Stimulated activated CD8-positive, alpha-beta memory T cell treated with anti-CD3 and anti-CD28 coated beads, Interleukin-4, amount 100 ng/mL, for 4 hours (primary cell): ENCODE data around the gene NACAD.

Experiments used
- DNase-seq, 2 donors: peaks; one replicate each; pipeline ENCODE4 v3.0.0-alpha.2; 2020; ENCODE audit warnings: low read depth in 2 of 2, low spot score in 1 of 2

NACAD gene

DNA sequence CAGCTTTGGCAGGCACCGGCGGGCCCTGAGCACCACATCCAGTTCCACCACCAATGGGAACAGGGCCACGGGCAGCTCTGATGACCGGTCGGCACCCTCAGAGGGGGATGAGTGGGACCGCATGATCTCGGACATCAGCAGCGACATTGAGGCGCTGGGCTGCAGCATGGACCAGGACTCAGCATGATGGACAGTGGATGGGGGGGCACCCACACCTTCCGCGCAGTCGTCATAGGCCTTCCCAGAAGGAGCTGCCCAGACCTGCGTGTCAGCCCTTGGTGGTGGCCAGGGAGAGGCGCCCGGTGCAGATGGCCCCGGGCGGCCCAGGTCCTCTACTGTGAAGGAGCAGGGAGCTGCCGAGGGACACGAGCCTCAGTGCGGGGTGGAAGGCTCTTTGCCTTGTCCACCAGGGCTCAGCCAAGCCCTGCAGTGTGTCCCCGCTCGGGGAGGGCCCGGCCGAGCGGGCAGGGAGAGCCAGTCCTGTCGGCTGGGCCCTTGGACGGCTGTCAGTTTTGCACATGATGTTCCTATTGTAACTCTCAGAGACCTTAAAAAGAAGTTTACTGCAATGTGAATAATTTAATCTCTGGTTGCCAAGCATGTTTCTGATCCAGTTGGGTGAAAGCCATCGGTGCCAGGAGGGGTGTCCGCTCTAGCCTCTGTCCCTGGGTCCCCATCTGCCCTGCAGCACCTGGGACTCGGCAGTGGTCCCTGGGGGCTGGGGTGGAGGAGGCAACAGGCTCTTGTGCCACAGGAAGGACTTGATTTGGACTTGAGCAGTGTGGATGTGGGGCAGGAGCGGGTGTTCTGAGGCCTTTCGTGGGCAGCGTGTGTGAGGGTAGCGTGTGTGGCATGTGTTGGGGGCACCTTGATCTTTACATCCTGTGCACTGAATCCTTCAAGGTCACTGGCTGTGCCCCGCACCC, 12.6 kb downstream of the NACAD start:
- DNase-seq, result no peak

DNA sequence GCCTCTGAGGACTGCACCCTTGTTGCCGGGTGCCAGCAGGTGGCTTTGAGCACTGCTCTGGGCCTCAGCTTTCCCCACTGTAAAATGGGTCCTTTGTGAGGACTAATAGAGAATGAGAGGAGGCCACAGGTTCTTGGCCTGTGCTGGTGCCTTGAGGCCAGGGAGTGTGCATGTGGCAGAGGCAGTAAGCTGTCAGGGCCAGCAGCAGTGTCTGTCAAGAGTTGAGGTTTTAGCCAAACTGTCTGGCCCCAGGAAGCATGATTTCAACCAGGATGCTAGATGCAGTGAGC, 13.5 kb downstream of the NACAD start:
- no peak for DNase-seq

DNA sequence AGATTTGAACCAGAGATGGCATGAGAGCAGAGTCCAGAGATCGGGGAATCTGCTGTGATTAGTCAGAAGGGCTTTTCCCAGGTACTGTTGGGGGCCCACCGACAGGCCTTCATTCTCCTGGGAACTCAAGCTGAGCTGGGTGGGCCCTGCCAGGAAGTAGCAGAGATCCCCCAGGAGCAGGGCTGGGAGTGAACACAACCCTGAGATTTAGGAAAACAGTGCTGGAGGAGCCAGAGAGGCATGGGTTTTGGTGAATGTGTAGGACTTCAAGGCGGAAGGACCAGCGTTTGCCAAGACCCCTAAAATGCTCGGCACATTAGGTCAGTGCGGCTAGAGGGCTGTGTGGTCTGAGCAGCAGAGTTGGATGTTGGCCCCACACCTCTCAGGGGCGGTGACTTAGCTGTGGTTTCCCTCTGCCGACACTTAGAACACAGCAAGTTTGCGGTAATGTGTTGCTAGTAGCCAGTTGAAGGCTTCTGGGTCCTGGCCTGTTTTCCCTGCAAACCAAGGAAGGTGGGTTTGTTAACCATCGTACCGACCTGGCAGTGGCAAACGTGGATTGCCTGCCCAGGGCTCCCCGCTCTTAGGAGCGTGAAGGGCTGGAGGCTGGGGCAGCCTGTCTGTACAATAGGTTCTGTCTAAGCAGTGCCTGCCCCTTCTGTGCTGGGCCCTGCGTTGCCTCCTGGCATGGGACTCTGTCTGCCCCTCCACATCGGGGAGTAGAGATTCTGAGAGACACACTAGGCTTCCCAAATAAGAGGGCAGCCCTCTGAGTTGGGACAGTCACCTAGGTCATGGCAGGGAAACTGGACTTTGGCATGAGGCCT, 14.0 kb downstream of the NACAD start:
- no peak for DNase-seq

DNA sequence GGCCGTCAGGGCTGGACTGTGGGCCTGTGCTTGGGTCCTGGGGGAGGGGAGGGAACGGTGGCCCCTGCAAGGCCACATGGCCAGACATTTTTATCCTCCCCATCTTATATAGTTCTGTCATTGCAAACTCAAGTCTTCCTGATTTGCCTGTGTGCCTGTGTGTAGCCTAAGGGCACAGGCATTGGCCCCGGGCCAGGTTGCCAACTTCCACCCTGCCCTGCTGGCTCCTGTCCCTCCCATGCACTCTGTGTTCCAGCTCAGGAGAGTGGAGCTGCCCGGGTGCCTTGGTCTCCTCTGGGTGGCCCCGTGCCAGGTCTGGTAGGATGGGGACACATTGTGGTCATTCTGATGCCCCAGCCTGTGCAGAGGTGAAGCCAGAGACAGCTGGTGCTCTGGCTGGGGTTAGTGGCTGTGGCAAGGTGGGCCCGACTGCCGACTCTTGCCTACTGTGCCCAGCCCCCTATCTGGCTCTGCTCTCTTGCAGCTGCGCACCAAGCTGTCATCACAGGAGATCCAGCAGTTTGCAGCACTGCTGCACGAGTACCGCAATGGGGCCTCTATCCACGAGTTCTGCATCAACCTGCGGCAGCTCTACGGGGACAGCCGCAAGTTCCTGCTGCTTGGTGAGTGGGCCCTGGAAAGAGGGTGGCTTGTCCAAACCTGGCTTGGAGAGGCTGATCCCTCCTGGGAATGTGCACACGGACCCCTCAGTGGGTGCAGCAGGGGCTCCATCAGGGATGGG, 14.8 kb downstream of the NACAD start:
- no peak for DNase-seq

DNA sequence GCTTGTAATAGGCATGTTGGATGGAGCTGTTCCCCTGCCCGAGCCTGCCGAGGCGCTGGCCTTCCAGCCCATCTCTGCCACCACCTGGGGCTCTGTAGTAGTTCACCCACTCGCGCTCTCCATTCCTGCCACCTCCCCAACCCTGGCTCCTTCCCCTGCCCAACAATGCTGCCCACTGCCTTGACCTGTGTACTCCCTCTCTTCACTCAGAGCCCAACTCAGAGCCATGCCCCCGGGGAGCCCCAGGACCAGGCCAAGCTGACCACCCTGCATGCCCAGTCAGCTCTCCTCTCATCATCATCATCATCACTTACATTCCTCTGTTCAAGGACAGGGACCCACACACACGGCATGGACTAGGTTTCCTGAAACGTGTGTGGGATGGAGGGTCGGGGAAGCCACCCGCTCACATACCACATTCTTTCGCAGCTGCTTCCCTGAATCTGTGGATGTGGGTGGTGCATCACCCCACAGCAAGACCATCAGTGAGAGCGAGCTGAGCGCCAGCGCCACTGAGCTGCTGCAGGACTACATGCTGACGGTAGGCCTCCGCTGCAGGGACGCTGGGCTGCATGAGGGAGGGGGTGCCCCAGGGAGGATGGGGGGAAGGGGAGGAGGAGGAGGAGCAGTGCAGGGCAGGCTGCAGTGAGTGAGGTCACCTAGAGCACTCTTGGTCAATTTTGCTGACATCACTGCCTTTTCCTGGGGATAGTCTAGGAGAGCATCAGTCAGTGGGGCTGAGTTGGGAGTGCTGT, 15.6 kb downstream of the NACAD start:
- DNase-seq, result no peak

DNA sequence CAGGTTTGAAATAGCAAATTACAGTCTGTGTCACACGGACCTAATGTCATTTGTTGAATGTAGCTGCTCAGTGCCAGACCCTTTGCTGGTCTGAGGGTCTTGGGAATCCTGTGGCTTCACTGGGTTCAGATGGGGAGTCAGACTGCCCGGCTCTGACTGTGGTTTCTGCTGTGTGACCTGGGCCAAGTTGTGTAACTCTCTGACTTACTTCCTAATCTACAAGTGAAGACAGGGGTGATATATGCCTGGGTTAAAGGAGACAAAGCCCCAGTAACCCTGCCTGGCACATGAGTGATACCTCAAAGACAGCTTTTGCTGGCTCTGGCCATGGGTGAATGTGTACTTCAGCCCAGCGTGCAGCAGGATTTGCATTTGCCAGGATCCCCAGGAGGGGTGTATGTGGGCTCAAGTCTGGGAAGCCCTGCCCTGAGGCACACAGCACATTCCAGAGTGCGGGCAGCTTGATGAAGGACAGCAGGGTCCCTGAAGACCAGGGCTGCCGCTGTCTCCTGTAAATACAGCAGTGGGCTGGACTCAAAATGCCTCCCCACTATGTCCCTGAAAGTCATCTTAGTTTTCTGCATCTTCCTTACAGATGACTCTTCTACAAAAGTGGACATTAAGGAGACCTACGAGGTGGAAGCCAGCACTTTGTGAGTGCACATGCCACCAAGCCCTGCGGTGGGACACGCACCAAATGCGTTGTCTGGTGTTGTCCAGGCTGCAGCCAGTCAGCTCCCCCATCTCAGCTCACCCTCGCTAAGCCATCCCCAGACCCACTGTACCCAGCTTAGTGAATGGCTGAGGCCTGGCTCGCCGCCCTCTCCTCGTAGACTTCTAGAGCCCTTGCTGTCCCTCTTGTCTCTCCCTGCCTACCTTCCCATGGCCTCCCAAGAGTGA, 16.4 kb downstream of the NACAD start:
- no peak for DNase-seq

DNA sequence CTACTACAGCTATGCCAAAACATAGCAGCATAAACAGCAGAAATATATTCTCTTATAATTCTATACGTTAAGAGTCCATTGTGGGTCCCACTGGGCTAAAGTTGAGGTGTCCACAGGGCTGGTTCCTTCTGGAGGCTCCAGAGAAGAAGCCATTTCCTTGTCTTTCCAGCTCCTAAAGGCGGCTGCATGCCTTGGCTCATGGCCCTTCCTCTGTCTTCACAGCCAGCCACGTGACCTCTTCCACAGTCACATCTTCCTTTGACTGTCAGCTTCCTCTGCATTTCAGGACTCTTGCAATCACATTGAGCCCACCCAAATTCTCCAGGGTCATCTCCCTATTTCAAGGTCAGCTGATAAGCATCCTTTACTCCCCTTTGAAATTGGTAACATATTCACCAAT, 17.2 kb downstream of the NACAD start:
- DNase-seq, result no peak

DNA sequence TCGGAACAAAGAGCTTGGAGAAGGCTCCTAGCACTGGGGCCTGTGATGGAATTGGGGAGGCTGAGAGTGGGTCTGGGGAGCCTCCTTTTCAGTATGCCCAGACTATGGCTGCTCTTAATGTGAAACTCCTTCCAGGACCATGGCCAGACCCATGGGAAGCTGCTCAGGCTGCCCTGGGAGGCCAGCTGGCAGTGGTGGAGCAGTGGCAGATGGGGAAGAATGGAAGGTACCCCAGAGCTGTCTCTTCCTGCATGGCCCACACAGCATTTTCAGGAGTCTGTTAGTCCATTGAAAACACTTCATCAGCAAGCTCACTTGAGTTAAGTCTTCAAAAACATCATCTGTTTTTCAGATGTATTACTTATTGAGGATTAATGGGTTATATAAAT, 18.5 kb downstream of the NACAD start:
- DNase-seq, result no peak

DNA sequence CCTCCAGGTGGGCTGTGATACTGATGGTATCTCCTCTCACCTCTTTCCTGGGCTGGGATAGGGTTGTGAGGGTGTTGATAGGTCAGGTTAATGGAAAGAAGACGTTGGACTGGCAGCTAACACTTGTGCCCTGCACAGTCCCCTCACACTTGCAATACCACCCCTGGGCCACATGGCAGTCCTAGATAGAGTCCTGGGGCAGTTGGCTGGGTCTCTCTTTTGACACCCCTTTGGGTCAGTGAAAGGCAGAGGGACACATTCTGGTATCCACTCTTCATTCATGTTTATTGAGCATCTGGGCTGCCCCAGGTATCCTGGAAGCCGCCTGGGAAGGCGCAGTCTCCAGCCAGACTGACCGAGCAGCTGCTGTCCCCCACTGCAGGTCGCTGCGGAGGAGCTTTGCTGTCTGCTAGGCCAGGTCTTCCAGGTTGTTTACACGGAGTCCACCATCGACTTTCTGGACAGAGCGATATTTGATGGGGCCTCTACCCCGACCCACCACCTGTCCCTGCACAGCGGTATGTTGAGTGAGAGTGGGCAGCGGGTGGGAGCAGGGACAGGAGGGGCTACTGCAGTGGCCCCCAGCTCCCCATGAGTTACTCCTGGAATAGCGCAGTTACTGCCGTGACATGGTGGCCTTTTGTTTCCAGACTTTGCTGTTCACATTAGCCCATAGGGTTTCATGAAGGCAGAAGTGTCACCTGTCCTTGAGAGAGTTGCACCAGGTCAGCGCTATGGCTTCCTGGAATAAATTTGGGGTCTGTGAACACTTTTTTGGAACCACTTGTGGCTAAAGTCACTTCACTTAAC, 19.1 kb downstream of the NACAD start:
- no peak for DNase-seq

DNA sequence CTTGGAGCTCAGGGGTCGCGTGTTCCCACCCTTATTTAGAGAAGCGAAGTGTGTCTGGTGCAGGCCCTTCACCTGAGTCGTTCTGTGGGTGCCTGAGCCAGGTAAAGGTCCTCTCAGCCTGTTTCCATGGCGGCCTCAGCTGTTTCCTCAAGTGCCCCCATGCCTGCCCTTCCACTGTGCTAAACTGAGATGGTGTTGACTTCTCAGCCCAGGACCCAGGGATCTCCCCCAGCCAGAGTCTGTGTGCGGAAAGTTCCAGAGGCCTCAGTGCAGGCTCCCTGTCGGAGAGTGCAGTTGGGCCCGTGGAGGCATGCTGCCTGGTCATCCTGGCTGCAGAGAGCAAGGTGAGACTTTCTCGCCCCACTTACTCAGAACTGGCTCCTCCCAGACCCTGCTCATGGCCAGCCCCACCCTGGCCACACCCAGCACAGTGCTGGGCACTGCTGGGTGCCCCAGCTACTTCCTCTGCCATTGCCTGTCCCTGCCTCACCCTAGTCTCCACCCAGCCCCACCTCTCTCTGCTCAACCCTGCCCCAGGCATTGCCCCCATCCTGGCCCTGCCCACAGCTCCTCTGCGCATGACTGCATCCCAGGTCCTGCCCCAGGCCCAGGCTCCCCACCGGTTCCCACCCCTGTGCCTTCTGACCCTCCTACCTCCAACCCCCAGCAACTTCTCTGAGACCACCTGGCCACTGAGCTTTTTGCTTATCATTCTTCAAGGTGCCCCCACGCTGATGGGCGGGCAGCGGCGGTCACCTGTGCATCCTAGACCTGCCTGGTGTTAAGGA, 20.3 kb downstream of the NACAD start:
- DNase-seq, result no peak

DNA sequence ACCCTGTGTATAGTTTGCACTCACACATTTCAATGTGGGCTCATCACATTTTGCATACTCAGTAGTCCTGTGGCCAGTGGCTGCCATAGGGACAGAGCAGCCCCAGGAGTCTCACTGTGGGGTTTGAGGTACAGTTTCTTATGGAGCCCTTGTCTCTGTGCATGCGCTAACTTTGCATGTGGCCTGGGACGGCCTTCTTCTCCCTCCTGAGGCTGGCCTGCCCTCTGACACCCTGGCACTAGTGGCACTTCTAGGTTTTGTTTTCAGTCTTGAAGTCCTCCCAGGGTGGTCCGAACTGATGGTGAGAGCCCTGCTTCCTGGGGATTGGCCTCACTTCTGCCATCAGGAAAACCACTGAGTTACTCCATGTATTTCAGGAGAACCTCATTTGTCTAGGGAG, 21.2 kb downstream of the NACAD start:
- no peak for DNase-seq

DNA sequence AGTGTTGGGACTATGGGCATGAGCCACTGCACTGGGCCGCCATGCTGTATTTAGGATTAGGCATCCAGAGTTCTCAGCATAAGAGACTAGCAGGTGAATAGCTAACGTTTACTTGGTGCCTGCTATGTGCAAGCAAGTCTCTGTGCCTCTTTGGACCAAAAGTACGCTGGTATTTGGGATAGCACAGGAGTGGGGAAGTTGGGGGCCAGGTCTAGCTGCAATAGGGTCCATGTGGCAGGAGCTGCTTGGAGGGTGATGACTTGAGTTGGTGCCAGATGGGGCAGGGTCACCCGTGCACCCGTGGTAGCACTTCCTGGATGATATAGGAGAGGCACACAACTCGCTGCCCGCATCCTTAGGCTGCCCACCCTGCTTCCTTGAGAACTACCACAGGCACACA, 22.4 kb downstream of the NACAD start:
- DNase-seq, result no peak

DNA sequence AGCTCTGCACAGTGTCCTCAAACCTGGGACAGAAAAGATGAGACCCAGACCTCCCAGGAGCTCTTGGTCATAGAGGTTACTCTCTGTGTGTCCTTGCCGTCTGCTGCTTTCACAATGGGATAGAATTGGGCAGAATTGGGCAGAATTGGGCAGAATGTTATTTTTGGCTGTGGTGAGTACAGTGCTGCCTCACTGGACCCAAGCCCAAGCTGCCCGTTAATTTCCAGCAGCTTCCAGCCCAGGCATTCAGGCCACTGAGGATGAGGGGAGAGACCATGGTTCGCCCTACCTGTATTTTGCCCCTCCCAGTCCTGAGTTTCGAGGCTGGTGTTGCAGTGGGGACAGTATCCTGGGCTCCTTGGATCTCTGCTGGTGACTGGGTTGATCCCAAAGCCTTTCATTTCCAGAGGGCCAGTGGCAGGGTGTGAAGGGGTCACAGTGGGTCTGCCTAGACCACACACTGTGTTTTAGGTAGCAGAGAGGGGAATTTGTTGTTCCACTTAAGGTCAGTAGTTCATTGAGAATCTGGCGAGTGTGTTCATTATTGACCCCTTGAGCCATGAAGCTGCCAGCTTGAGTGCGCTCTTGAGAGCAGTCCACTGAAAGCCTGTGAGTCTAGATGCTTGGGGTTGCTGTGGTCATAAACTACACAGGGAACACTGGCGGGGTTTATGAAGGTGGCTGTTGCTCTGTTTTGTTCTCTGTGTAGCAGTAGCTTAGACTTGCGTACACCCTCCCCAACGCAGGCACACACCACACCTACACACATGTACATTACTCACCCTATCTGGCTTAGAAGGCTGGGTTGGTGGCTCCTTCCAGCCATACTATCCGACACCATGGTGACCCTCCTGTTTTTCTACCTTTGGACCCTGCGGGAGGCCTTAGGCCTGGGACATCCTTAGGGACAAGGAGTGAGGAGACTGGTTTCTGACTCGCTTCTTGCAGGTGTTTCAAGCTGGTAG, 23.5 kb downstream of the NACAD start:
- DNase-seq, result no peak

DNA sequence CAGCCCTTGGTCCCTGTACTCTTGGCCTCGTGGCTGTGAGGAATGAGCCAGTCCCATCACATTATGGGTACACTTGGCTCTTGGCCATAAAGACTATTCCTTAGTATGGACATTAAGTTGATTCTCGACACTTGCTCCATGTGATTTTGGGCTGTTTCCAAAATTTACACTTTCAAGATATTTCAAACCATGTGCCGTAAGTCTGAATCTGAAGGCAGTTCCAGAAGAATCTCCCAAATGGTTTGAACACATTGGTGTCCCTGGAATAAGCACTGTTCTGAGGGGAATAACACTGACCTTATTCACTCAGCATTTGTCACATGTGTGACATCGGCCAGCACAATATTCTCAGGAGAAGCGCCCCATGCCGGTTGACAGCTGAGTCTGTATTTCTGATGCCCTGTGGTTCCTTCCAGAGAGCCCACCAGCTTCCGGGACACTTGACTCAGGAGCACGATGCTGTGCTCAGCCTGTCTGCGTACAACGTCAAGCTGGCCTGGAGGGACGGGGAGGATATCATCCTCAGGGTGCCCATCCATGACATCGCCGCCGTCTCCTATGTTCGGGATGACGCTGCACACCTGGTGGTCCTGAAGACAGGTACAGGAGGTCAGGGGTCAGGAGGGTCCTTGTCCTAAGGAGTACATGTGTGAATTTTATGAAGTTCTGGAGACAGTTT, 24.6 kb downstream of the NACAD start:
- DNase-seq, result no peak

DNA sequence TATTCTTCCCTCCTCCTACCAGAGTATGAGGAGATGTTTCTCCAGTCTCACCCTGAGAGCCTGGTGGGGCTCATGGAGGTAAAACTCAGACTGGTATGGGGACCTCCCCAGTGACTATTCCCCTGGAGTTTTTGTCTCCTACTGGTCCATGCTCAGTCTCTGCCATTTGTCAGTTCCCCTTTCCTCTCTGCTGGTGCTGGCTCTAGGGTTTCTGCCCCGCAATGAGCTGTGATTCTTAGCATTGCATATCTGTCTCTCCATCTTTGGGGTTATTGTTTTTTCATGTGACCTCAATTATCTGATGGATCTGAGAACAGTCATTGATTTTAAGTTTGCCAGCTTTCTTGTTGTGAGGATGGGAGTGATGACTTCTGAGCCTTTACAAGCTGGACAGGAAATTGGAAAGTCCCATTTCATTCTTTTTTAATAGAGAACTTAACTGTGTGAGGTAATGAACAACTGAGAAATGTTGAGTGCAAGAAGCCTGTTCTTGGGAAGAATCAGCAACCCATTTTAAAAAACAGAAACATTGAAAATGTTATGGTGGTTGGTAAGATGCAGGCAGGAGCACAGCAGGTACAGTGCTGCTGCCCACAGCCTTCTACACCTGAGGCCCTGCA, 26.9 kb downstream of the NACAD start:
- DNase-seq, result no peak

DNA sequence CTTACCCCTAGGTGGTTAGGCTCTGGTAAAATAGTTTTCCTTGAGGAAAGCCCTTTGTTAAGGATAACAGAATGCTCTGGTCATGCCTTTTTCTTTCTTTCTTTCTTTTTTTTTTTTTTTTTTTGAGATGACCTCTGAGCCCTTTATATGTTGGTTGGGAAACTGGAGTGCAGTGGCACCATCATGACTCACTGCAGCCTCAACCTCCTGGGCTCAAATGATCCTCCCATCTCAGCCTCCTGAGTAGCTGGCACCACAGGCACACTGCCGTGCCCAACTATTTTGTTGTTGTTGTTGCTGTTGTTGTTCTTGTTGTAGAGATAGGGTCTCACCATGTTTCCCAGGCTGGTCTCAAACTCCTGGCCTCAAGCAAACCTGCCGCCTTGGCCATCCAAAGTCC, 27.4 kb downstream of the NACAD start:
- DNase-seq, result no peak
